ENCODE results near the gene IGLL5.

IGLL5 gene

GRCh38 chr22:22887621-22888503, at the start of gene IGLL5:
Gene IGLL5, plus strand, starts transcription at chr22:22887816. Its CDS starts 238 bp downstream, at chr22:22888054.
- in situ Hi-C loops (cut with HindIII; ENCODE audit: low sequenced_read_pairs), result no loop called here

DNA sequence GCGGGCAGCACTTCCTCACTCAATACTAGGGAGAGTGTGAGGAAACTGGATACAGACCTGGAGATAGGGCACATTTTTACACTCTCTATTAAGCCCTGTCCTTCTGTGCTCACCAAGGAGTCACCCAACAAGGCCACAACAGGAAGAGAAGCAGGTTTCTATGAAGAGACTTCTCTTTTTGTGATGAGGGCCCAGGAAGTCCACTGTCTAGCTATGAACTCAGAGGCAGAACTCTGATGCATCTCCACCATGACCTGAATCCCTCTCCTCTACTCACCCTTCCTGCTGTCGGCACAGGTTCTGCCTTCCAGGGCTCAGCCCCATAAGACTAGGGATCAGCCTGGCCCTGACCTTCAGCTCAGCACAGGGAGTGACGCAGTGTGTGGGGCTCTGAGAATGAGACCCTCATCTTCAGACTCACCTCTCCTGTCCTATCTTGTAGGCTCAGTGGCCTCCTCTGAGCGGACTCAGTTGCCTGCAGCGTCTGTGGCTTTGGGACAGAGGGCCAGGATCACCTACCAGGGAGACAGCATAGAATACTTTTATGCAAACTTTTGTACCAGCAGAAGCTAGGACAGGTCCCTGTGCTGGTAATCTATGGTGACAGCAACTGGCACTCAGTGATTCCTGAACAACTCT, 49.3 kb upstream of the IGLL5 start:
- in situ Hi-C loops (cut with HindIII; ENCODE audit: low sequenced_read_pairs), result no loop called here

DNA sequence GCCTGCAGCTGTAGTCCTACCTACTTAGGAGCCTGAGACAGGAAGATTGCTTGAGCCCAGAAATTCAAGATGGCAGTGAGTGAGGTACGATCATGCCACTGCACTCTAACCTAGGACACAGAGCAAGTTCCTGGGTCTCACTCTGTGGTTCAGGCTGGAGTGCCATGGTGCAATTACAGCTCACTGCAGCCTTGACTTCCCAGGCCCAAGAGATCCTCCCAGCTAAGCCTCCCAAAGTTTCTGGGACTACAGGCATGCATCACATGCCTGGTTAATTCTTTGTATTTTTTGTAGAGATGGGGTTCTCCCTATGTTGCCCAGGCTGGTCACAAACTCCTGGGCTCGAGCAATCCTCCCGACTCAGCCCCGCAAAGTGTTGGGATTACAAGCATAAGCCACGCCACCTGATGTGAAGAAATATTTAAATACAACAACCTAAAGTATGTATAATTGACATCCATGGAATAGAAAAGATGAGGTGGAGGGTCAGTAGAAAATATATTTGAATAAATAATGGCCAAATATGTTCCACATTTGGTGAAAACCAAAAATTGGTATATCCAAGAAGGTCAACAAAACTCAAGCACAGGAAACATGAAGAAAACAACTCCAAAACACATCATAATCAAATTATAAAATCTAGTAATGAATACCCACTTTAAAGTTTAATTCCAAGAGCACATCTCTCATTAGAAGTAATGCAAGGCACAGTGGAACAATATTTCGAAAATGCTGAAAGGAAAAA, 47.9 kb upstream of the IGLL5 start:
- in situ Hi-C loops (cut with HindIII; ENCODE audit: low sequenced_read_pairs), result no loop called here

GRCh38 chr22:22840780-22841179, 46.8 kb upstream of the IGLL5 start:
- in situ Hi-C loops (cut with HindIII; ENCODE audit: low sequenced_read_pairs), result no loop called here

DNA sequence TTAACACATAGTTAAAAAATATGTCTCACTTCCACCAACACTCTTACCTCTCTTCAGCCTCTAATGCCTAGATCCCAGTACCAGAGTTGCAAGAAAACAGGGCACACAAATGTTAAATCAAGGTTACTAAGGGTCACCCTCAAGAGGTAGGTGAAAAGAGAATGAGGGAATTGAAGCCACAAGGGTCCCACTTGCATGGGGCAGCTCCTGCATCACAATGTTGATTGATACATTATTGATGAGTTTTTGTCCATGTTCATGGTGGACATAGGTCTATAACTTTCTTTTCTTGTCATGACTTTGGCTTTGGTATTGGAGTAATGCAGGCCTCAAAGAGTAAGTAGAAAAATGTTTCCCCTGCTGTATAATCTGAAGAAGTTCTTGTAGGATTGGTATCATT, 46.0 kb upstream of the IGLL5 start:
- in situ Hi-C loops (cut with HindIII; ENCODE audit: low sequenced_read_pairs), result no loop called here

GRCh38 chr22:22842085-22842484, 45.5 kb upstream of the IGLL5 start:
- in situ Hi-C loops (cut with HindIII; ENCODE audit: low sequenced_read_pairs), result no loop called here

GRCh38 chr22:22843848-22844247, 43.8 kb upstream of the IGLL5 start:
- in situ Hi-C loops (cut with HindIII; ENCODE audit: low sequenced_read_pairs), result no loop called here

- in situ Hi-C loops (cut with HindIII; ENCODE audit: low sequenced_read_pairs), result no loop called here
Observed at GRCh38 chr22:22847241-22847640, 40.4 kb upstream of the IGLL5 start.

GRCh38 chr22:22848364-22848866, 39.2 kb upstream of the IGLL5 start:
- in situ Hi-C loops (cut with HindIII; ENCODE audit: low sequenced_read_pairs), result no loop called here

GRCh38 chr22:22849640-22850610, 37.7 kb upstream of the IGLL5 start:
- in situ Hi-C loops (cut with HindIII; ENCODE audit: low sequenced_read_pairs), result no loop called here

DNA sequence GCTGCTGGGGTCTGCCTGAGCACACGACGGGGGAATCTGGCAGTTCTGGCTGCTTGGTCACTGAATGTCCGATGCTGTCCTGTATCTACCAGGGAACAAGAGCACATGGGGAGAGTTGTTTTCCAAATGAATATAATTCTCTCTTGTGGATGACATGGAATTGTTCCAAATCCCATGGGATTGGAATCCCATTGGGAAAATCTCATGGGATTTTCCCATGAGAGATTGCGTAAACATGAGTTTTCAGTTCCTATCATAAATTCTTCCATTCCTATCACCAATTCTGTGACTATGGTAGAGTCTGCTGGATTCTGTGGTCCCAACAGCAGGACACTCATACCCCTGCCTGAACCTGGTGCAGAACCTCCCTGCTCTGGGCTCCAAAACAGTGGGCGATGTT, 35.6 kb upstream of the IGLL5 start:
- in situ Hi-C loops (cut with HindIII; ENCODE audit: low sequenced_read_pairs), result no loop called here

- in situ Hi-C loops (cut with HindIII; ENCODE audit: low sequenced_read_pairs), result no loop called here
Observed at GRCh38 chr22:22853713-22854112, 33.9 kb upstream of the IGLL5 start.

GRCh38 chr22:22854466-22854865, 33.1 kb upstream of the IGLL5 start:
- in situ Hi-C loops (cut with HindIII; ENCODE audit: low sequenced_read_pairs), result no loop called here

GRCh38 chr22:22855085-22855484, 32.5 kb upstream of the IGLL5 start:
- in situ Hi-C loops (cut with HindIII; ENCODE audit: low sequenced_read_pairs), result no loop called here

- in situ Hi-C loops (cut with HindIII; ENCODE audit: low sequenced_read_pairs), result no loop called here
Observed at GRCh38 chr22:22855617-22856308, 31.9 kb upstream of the IGLL5 start.

GRCh38 chr22:22856364-22856763, 31.3 kb upstream of the IGLL5 start:
- in situ Hi-C loops (cut with HindIII; ENCODE audit: low sequenced_read_pairs), result no loop called here

- in situ Hi-C loops (cut with HindIII; ENCODE audit: low sequenced_read_pairs), result no loop called here
Observed at GRCh38 chr22:22856885-22857606, 30.6 kb upstream of the IGLL5 start.

DNA sequence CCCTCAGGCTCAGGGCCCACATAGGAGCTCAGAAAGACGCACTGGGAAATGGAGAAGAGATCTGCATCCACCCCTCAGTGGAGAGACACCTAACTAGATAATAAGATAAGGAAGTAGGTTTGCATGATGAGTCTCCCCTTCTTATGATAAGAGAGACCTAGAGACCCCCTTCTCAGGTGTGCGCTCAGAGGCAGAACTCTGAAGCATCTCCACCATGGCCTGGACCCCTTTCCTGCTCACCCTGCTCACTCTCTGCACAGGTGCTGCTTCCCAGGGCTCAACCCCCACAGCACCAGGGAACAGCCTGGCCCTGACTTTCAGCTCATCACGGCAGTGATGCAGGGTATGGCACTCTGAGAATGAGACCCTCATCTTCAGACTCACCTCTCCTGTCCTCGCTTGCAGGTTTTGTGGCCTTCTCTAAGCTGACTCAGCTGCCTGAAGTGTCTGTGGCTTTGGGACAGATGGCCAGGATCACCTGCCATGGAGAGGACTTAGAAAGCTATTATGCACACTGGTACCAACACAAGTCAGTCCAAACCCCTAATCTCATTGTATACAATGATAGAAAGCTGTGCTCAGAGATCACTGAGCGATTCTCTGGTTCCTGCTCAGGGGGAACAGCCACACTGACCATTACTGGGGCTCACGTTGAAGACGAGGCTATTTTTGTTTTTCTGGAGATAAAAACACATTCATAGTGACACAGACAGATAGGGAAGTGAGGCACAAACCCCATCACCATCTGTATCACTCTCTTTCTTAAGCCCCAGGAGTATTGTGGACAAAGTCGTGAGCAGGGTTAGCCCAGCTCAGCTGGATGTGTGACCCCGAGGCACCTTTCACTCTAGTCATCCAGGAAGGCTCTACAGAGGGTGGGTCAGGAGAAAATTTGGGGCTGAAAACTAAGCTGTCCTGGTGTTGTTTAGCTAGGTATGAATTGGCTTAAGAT, 29.7 kb upstream of the IGLL5 start:
- in situ Hi-C loops (cut with HindIII; ENCODE audit: low sequenced_read_pairs), result no loop called here

Data from DLD1 (cell line).